ENCODE measurements around the gene XIRP2.
"Not testable (repeated sequence)": the region's sequence is repeated elsewhere in the genome, so short reads cannot be mapped to it uniquely, and the experiment has no call there.

XIRP2 gene

GRCh38 chr2:167187978-167188967 lies 300.0 kb downstream of the XIRP2 start:
- in situ Hi-C loops (cut with HindIII; ENCODE audit: low sequenced_read_pairs) = no loop called here

- in situ Hi-C loops (cut with HindIII; ENCODE audit: low sequenced_read_pairs) = no loop called here
Measured at GRCh38 chr2:167190053-167190452, 301.8 kb downstream of the XIRP2 start.

DNA sequence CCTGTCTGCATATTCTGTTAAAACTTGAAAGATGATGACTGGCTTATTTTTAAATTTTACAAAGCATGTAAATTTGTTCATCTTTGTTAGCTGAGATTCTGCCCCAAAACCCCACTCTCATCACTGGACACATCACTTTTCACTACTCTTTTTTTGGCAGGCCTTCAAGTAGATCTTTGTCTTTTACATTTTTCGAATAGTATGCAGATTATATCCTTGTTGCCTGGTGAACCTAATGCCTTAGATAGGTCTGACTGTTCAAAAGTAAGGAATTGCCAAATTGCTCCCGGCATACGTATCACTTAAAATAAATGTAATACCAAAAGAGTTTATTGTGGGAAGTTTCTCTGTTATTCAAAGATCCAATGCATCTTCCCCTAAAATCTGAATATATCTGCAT lies 303.3 kb downstream of the XIRP2 start:
- in situ Hi-C loops (cut with HindIII; ENCODE audit: low sequenced_read_pairs) = no loop called here

DNA sequence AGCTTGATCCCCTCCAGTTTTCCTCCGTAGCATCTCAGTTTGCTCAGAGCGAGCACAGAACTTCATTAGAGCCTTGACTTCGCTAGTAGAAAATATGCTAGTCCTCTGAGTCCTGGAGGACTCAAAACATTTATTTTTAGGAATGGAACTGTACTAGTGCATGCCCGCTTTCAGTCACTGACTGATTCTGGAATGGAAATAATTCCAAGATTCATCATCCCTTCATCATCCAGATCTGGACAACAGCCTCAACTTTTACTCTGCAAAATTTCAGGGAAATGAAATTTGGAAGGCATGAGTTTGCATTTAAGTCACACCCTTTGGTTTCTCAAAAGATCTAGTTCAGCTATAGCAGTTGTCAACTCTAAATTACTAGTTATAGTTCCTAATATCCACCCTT lies 304.6 kb downstream of the XIRP2 start:
- in situ Hi-C loops (cut with HindIII; ENCODE audit: low sequenced_read_pairs) = no loop called here

DNA sequence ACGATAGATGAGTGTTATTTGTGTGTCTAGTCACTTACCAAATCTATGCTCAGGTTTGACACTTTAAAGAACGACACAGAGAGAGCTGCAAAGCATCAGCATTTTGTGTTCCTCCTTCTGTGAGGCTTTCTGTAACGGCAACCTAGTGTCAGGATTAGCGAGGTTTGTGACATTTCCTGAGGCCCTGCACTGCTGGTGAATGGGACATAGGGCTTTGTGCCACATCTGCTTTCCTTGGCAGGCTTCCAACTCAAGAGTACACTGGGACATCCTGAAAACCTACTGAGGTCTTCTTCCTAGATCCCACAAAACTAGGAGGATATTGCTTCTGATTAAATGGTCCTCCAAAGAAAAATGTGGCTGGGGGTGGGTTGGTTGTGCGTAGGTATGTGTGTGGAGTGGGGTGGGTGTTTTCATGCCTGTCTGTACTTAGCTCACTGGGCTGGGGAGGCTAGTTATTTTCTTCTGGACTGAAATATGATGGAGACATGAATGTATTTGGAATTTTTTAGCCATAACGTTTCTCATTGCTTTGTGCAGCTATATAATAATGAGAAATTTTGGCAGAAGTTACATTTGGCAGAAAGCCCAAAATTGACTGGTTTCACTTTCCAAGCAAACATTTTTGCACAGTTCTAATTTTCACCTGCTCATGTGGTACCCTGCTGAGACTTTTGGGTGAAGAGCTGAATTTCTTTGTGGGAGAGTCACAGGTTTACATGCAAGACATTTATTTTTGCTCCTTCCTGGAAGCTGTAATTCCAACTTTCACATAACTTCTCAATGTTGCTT lies 308.4 kb downstream of the XIRP2 start:
- in situ Hi-C loops (cut with HindIII; ENCODE audit: low sequenced_read_pairs) = no loop called here

DNA sequence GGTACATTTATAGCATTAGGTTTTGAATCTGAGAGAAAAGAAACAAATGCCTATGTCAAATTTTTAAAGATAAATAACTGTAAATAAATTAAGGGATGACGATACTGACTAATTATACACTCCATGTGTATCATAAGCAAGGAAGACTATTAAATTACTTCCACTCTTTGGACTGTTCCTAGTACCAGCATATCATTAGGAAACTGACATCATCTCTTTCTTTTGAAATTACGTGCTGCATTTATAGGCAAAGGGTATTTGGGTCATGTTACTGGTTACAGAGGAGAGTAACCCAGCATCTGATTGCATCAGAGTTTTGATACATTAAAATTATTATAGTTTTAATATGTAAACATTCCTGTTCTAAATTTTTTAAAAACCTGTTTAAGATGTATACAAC lies 309.7 kb downstream of the XIRP2 start:
- in situ Hi-C loops (cut with HindIII; ENCODE audit: low sequenced_read_pairs) = no loop called here

DNA sequence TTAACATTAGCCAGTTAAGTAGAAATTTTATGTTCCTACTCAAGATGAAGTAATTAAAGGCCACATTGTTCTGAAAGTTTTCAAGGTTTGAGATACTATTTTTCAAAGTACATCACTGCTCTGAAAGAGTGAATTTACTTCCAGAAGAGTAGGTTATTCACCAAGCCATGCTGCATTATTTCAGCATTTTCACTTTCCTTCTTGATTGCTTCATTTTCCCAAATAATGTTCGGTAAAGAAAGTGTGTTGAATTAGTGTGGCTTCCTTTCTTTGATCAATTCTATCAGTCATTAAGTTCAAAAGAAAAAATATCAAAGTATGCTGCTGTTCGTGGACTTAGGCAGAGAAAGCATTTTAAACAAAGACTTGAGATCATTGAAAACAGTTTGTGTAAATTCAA lies 310.3 kb downstream of the XIRP2 start:
- in situ Hi-C loops (cut with HindIII; ENCODE audit: low sequenced_read_pairs) = no loop called here

DNA sequence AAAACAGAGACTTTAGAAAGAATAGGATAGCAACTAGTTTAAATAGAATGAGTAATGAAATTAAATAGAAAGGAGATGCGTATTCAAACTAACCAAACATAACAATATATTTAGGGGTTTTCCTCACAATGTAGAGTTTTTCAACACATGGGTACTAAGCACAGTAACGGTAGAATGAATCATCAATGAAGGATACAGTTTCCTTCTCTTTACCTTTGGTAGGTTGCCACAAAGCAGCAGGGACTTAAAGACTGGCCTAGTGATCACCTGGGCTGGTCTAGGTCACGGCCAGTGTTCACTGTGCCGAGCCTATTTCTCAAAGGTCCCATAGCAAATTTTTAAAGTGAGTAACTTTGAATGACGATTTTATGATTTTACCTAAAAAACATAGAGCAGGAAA lies 311.7 kb downstream of the XIRP2 start:
- in situ Hi-C loops (cut with HindIII; ENCODE audit: low sequenced_read_pairs) = no loop called here

DNA sequence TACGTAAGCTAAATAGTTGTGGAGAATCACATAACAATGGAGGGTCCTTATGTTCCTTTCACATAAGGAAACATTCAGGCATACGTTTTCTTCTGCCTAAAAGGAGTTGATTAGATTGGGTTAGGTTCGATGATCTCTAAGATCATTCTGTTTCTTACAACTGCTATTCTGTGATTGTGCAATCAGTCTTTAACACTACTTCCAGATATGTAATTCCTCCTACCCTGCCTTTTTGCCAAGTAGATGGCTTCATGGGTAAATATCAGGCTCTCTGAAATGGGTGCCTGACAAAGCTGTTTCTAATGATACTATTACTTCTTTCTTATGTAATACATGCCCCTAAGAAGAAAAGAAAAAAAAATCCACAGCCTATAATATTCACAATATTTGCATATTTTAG lies 321.5 kb downstream of the XIRP2 start:
- in situ Hi-C loops (cut with HindIII; ENCODE audit: low sequenced_read_pairs) = no loop called here

- in situ Hi-C loops (cut with HindIII; ENCODE audit: low sequenced_read_pairs) = no loop called here
Measured at GRCh38 chr2:167212014-167212648, 323.9 kb downstream of the XIRP2 start.

- in situ Hi-C loops (cut with HindIII; ENCODE audit: low sequenced_read_pairs) = no loop called here
Measured at GRCh38 chr2:167215595-167215994, 327.3 kb downstream of the XIRP2 start.

- in situ Hi-C loops (cut with HindIII; ENCODE audit: low sequenced_read_pairs) = no loop called here
Measured at GRCh38 chr2:167237478-167237877, 349.2 kb downstream of the XIRP2 start.

DNA sequence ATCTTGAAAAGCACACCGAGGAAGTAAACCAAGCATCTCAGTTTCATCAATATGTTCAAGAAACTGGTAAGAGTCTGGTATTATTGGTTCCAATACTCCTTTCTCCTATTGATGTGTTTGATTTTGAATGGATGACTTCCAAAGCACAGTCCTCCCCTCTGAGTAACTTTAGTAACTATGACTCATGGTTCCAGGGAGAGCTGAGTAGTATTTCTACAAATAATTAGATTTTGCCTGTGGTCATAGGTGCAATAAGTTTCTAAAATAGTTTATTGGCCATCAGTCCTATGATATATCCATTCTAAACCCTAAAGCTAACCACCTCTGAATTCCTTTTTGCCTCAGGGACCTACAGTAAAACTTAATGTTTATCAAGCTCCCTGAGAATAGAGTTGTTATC lies 352.4 kb downstream of the XIRP2 start:
- in situ Hi-C loops (cut with HindIII; ENCODE audit: low sequenced_read_pairs) = no loop called here

DNA sequence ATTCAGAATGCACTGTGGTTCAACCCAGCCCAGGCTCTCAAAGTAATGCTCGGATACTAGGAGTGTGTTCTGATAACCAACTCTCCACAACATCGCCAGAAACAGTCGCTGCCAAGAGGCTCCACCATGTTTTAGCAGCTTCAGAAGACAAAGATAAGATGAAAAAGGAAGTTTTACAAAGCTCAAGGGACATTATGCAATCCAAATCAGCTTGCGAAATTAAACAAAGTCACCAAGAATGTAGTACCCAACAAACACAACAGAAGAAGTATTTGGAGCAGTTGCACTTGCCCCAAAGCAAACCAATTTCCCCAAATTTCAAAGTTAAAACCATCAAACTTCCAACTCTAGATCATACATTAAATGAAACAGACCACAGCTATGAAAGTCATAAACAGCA lies 360.9 kb downstream of the XIRP2 start:
- in situ Hi-C loops (cut with HindIII; ENCODE audit: low sequenced_read_pairs) = no loop called here

- in situ Hi-C loops (cut with HindIII; ENCODE audit: low sequenced_read_pairs) = no loop called here
Measured at GRCh38 chr2:167253025-167253424, 364.7 kb downstream of the XIRP2 start.

GRCh38 chr2:167254721-167255120 lies 366.4 kb downstream of the XIRP2 start:
- in situ Hi-C loops (cut with HindIII; ENCODE audit: low sequenced_read_pairs) = no loop called here

GRCh38 chr2:167258712-167259111 lies 370.4 kb downstream of the XIRP2 start:
- in situ Hi-C loops (cut with HindIII; ENCODE audit: low sequenced_read_pairs) = no loop called here

DNA sequence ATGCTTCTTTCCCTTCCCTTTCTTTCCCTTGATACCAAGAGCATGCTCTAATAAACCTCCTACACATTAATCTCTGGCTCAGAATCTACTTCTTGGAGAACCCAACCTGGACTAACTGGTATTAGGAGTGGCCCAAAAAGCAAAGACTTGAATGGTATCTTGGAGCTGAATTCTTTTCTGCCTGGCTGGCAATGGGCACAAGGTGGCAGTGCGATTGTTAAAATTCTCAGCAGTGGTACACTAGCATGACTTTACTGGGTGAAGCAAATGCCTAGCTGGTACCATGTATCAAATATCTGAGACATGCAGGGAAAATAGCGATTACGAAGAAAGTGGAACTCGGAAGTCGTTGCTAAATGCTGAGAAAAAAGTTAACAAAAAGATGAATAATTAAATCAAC lies 376.1 kb downstream of the XIRP2 start:
- in situ Hi-C loops (cut with HindIII; ENCODE audit: low sequenced_read_pairs) = no loop called here

DNA sequence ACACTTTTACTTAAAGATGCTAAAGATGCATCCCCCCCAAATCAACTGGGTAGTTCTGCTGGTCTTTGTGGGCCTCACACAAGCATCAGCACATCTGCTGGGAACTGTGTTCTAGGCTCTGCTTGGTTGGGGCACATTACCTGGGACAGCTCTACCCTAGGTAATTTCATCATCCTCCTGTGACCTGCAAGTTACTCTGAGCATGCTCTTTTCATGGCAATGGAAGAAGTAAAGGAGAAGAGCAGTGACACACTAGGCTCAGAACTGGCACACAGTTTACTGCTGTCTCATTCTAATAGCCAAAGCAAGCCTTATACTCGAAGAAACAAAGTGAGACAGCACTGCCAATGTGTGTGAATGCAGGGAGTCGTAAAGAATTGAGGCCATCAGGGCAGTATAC lies 376.7 kb downstream of the XIRP2 start:
- in situ Hi-C loops (cut with HindIII; ENCODE audit: low sequenced_read_pairs) = no loop called here

- in situ Hi-C loops (cut with HindIII; ENCODE audit: low sequenced_read_pairs) = no loop called here
Measured at GRCh38 chr2:167265722-167266121, 377.4 kb downstream of the XIRP2 start.

- in situ Hi-C loops (cut with HindIII; ENCODE audit: low sequenced_read_pairs) = not testable (repeated sequence)
Measured at GRCh38 chr2:167268245-167268644, 380.0 kb downstream of the XIRP2 start.
